ENCODE results near the gene PTGDS.

DNA sequence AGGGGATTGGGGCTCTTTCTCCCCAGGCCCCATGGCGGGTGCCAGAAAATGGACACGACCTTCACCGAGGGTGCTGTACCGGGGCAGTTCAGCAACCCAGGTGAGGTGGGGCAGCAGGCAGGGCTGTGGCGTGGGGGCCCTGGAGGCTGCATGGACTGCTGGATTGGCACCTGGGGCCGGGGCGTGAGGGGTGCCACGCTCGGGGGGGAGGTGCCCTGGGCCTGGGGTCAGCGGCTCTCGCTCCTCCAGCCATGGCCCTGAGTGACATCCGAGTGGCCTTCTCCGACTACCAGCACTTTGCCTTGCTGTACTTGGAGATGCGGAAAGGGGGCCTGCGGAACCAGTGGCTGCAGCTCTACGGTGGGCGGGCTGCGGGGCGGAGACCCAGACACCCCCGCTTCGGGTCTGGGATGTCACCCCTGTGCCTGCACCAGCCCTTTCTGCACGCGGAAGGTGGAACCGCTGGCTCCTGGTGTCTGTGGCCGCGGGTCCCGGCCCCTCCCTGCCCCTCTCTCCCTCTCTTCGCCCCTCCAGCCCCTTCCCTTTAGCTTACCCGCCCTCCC is 7.2 kb downstream of the PTGDS start:
- TF ChIP-seq EZH2phosphoT487 (IDR thresholded peaks at IDR 0.05; ENCODE audit: insufficient read depth, low read depth) (no peak), EZH2 (IDR thresholded peaks at IDR 0.05; ENCODE audit: insufficient read depth, poor library complexity, severe bottlenecking) (no peak)
